Testis (tissue), 2 donors: ENCODE results near the gene IL20RA.

Experiments
- POLR2A ChIP-seq: fragments of 450-650 bp; IDR thresholded peaks from one replicate; pipeline ENCODE4 v1.6.1; 2017; ENCODE audit warnings: antibody characterized with exemption, mild to moderate bottlenecking, moderate library complexity
- TF ChIP-seq, protein P1 (sequence below), 3 experiments: fragments of 450-650 bp in 2 of 3; fragments of 200-600 bp in 1 of 3; sonication (generic) in 1 of 3; IDR thresholded peaks; one replicate each; pipeline ENCODE4 v1.5.1; 2016 to 2019; ENCODE audit warnings: antibody characterized with exemption in 3 of 3, mild to moderate bottlenecking in 2 of 3, moderate library complexity in 1 of 3

DNA sequence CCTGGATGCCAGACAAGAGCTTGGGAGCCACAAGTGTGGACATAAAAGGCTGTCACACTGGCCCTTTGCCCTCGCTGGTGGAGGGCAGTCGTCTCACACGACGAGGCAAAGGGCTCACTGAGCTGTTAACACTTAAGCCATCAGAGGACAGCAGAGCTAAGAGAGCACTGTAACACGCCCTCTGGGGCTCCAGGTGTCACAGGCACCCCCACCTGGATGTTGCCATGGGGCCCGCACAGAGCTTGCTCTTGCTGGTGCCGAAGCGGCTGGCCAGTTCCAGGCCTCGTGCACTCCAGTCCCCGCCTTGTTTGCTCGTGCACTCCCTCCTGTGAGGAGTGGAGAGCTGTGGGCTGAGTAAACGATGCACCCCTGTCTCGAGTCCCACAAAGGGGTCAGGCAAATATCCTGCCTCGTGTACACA, 85.3 kb downstream of the IL20RA start:
- no peak for TF ChIP-seq POLR2A
- TF ChIP-seq, protein P1, sequence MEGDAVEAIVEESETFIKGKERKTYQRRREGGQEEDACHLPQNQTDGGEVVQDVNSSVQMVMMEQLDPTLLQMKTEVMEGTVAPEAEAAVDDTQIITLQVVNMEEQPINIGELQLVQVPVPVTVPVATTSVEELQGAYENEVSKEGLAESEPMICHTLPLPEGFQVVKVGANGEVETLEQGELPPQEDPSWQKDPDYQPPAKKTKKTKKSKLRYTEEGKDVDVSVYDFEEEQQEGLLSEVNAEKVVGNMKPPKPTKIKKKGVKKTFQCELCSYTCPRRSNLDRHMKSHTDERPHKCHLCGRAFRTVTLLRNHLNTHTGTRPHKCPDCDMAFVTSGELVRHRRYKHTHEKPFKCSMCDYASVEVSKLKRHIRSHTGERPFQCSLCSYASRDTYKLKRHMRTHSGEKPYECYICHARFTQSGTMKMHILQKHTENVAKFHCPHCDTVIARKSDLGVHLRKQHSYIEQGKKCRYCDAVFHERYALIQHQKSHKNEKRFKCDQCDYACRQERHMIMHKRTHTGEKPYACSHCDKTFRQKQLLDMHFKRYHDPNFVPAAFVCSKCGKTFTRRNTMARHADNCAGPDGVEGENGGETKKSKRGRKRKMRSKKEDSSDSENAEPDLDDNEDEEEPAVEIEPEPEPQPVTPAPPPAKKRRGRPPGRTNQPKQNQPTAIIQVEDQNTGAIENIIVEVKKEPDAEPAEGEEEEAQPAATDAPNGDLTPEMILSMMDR (IDR thresholded peaks at IDR 0.05): no peak
